Measurements from ENCODE around the gene NIBAN1. TPM values are rescaled to one million over a fixed set of nuclear protein-coding genes. Genes with fewer than 3 reads are reported as not detected.

NIBAN1 gene, protein sequence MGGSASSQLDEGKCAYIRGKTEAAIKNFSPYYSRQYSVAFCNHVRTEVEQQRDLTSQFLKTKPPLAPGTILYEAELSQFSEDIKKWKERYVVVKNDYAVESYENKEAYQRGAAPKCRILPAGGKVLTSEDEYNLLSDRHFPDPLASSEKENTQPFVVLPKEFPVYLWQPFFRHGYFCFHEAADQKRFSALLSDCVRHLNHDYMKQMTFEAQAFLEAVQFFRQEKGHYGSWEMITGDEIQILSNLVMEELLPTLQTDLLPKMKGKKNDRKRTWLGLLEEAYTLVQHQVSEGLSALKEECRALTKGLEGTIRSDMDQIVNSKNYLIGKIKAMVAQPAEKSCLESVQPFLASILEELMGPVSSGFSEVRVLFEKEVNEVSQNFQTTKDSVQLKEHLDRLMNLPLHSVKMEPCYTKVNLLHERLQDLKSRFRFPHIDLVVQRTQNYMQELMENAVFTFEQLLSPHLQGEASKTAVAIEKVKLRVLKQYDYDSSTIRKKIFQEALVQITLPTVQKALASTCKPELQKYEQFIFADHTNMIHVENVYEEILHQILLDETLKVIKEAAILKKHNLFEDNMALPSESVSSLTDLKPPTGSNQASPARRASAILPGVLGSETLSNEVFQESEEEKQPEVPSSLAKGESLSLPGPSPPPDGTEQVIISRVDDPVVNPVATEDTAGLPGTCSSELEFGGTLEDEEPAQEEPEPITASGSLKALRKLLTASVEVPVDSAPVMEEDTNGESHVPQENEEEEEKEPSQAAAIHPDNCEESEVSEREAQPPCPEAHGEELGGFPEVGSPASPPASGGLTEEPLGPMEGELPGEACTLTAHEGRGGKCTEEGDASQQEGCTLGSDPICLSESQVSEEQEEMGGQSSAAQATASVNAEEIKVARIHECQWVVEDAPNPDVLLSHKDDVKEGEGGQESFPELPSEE
- total RNA-seq (2021; ENCODE audit: unreplicated experiment) (6.7 TPM), Bru-seq, nascent RNA (percentile 50 among the genes with signal in this experiment), BruChase-seq, experiment 1, labeled RNA remaining after a 2-hour chase (percentile 44 among the genes with signal in this experiment), BruChase-seq, experiment 2, labeled RNA remaining after a 6-hour chase (percentile 52 among the genes with signal in this experiment)
- polyA plus RNA-seq (2012; ENCODE audit: insufficient read length): 1.3 TPM
- long read RNA-seq, full-length matches to known transcripts: 10 of 20 reads
- long read RNA-seq, partial matches to known transcripts: 2 of 20 reads
- long read RNA-seq, other reads (novel, unspliced or antisense): 8 of 20 reads

DNA sequence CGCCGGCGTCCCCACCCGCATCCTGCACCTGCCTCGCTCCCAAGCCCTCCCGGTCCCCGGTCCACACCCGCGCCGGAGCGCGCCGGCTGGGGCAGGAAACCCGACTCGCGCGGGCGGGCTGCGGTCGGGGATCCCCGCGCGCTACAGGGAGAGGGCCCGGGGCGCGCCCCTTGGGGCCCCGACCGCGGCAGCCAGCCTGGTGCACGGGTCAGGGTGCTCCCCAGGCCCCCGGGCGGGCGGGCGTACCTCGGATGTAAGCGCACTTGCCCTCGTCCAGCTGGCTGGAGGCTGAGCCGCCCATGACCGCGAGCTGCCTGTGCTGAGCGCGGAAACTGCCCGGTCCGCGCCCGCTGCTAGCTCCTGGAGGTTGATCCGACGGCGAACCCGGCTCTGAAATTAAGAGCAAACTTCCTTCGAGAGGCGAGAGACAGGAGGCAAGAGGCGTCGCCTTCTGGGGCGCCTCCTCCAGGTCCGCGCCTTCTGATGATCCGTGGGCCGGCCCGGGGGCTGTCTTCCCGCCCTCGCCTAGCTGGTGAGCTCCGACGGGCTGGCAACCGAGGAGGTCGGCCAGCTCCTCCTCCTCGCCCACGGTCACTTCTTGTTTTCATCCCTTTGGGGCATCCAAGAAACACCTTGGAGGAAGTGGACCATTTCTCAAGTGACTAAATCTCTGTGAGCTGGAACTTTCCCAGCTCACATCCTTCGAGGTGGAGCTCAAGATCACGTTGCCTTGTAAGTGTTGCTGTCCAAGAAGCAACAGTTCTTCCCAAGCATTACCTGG is at the start of gene NIBAN1:
TSS of gene NIBAN1 (minus strand) at position 453 of the 781 bp plus-strand sequence. CDS start at position 301, 152 bp downstream.
- DNase-seq (ENCODE audit: low read depth, low spot score): no peak
- POLR2A ChIA-PET: no interaction called here
- peak; percentile 80 for ATAC-seq
- Histone ChIP-seq H3K27ac (ENCODE audit: low read length) (peak within 1 kb of the TSS; percentile 77; the same call in 1 of the 2 replicates), H3K9me3 (ENCODE audit: control insufficient read depth, insufficient read depth, low read depth, low read length) (no peaks in the 10 kb centered on the region), H3K36me3 (ENCODE audit: control insufficient read depth, insufficient read depth, low read length) (no peaks in the 10 kb centered on the region), H3K4me3 (ENCODE audit: low read depth in 2 of 2, low read length in 2 of 2) (peak within 1 kb of the TSS; percentile 56 to 89), H3K4me1 (ENCODE audit: control insufficient read depth, insufficient read depth, low read length) (no peaks in the 10 kb centered on the region), H3K27me3 (ENCODE audit: control insufficient read depth, insufficient read depth, low read length) (peaks cover 28% of the 10 kb centered on the region)
- intact Hi-C loops (cut with micrococcal nuclease; ENCODE audit: unreplicated experiment): no loop called here
- TF ChIP-seq, protein P1, sequence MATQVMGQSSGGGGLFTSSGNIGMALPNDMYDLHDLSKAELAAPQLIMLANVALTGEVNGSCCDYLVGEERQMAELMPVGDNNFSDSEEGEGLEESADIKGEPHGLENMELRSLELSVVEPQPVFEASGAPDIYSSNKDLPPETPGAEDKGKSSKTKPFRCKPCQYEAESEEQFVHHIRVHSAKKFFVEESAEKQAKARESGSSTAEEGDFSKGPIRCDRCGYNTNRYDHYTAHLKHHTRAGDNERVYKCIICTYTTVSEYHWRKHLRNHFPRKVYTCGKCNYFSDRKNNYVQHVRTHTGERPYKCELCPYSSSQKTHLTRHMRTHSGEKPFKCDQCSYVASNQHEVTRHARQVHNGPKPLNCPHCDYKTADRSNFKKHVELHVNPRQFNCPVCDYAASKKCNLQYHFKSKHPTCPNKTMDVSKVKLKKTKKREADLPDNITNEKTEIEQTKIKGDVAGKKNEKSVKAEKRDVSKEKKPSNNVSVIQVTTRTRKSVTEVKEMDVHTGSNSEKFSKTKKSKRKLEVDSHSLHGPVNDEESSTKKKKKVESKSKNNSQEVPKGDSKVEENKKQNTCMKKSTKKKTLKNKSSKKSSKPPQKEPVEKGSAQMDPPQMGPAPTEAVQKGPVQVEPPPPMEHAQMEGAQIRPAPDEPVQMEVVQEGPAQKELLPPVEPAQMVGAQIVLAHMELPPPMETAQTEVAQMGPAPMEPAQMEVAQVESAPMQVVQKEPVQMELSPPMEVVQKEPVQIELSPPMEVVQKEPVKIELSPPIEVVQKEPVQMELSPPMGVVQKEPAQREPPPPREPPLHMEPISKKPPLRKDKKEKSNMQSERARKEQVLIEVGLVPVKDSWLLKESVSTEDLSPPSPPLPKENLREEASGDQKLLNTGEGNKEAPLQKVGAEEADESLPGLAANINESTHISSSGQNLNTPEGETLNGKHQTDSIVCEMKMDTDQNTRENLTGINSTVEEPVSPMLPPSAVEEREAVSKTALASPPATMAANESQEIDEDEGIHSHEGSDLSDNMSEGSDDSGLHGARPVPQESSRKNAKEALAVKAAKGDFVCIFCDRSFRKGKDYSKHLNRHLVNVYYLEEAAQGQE (IDR thresholded peaks at IDR 0.05; ENCODE audit: insufficient read depth in 1 of 2, low read depth in 2 of 2, low read length in 1 of 2): no peak
- TF ChIP-seq SIN3A (IDR thresholded peaks at IDR 0.05; ENCODE audit: borderline replicate concordance, insufficient read depth, low read depth, low read length) (no peak), TCF7L2 (IDR thresholded peaks at IDR 0.05; ENCODE audit: low read depth, low read length) (no peak), POLR2AphosphoS5 (IDR thresholded peaks at IDR 0.05; ENCODE audit: low read depth, low read length) (no peak)
- TF ChIP-seq, protein P2, sequence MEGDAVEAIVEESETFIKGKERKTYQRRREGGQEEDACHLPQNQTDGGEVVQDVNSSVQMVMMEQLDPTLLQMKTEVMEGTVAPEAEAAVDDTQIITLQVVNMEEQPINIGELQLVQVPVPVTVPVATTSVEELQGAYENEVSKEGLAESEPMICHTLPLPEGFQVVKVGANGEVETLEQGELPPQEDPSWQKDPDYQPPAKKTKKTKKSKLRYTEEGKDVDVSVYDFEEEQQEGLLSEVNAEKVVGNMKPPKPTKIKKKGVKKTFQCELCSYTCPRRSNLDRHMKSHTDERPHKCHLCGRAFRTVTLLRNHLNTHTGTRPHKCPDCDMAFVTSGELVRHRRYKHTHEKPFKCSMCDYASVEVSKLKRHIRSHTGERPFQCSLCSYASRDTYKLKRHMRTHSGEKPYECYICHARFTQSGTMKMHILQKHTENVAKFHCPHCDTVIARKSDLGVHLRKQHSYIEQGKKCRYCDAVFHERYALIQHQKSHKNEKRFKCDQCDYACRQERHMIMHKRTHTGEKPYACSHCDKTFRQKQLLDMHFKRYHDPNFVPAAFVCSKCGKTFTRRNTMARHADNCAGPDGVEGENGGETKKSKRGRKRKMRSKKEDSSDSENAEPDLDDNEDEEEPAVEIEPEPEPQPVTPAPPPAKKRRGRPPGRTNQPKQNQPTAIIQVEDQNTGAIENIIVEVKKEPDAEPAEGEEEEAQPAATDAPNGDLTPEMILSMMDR (IDR thresholded peaks at IDR 0.05): no peak; the same call in 1 of the 2 replicates
- in situ Hi-C loops (cut with HindIII; ENCODE audit: low pct_unique_long_range_greater_than_20kb, low sequenced_read_pairs): no loop called here
- CTCF ChIA-PET: no interaction called here
- BruUV-seq (replicated peaks): no TSS peak

DNA sequence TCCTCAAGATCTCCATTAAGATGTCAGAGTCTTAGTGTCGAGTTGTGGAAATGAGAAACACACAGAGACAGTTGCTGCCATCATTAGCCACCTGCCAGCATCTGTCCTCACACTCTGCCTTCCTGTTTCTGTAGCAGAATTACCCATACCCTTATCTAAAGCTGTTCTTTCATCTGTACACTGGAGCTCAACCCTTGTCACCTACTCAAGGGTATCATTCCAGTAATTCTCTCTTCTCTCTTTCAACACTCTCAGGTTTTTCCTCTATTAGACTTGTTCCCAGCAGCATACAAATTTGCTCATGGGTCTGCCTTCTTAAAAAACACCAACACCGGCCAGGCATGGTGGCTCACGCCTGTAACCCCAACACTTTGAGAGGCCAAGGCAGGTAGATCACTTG is 43.7 kb upstream of the NIBAN1 start:
- ATAC-seq (no peak), DNase-seq (ENCODE audit: low read depth, low spot score) (no peak)
- H3K27ac ChIP-seq (ENCODE audit: low read length): no peak overlapping the region
- H3K9me3 ChIP-seq (ENCODE audit: control insufficient read depth, insufficient read depth, low read depth, low read length): no peaks in the 10 kb centered on the region
- no peaks in the 10 kb centered on the region for H3K27me3 ChIP-seq (ENCODE audit: control insufficient read depth, insufficient read depth, low read length)
- H3K36me3 ChIP-seq (ENCODE audit: control insufficient read depth, insufficient read depth, low read length): no peaks in the 10 kb centered on the region
- in situ Hi-C loops (cut with HindIII; ENCODE audit: low pct_unique_long_range_greater_than_20kb, low sequenced_read_pairs) (no loop called here), intact Hi-C loops (cut with micrococcal nuclease; ENCODE audit: unreplicated experiment) (no loop called here)
- TF ChIP-seq TCF7L2 (IDR thresholded peaks at IDR 0.05; ENCODE audit: low read depth, low read length): no peak
- no peak for TF ChIP-seq POLR2AphosphoS5 (IDR thresholded peaks at IDR 0.05; ENCODE audit: low read depth, low read length)
- no peak for TF ChIP-seq SIN3A (IDR thresholded peaks at IDR 0.05; ENCODE audit: borderline replicate concordance, insufficient read depth, low read depth, low read length)
- TF ChIP-seq, protein P1 (IDR thresholded peaks at IDR 0.05; ENCODE audit: insufficient read depth in 1 of 2, low read depth in 2 of 2, low read length in 1 of 2): no peak
- TF ChIP-seq, protein P2 (IDR thresholded peaks at IDR 0.05): no peak
- POLR2A ChIA-PET: no interaction called here
- CTCF ChIA-PET: no interaction called here
- H3K4me1 ChIP-seq (ENCODE audit: control insufficient read depth, insufficient read depth, low read length): no peaks in the 10 kb centered on the region
- H3K4me3 ChIP-seq (ENCODE audit: low read depth in 2 of 2, low read length in 2 of 2): no peak overlapping the region
- no TSS peak for BruUV-seq (replicated peaks)

Data from Panc1 (cell line).